Measurements from ENCODE around the gene SLC26A9. TPM values are rescaled to one million over a fixed set of nuclear protein-coding genes. Genes with fewer than 3 reads are reported as not detected.

The SLC26A9 gene, protein sequence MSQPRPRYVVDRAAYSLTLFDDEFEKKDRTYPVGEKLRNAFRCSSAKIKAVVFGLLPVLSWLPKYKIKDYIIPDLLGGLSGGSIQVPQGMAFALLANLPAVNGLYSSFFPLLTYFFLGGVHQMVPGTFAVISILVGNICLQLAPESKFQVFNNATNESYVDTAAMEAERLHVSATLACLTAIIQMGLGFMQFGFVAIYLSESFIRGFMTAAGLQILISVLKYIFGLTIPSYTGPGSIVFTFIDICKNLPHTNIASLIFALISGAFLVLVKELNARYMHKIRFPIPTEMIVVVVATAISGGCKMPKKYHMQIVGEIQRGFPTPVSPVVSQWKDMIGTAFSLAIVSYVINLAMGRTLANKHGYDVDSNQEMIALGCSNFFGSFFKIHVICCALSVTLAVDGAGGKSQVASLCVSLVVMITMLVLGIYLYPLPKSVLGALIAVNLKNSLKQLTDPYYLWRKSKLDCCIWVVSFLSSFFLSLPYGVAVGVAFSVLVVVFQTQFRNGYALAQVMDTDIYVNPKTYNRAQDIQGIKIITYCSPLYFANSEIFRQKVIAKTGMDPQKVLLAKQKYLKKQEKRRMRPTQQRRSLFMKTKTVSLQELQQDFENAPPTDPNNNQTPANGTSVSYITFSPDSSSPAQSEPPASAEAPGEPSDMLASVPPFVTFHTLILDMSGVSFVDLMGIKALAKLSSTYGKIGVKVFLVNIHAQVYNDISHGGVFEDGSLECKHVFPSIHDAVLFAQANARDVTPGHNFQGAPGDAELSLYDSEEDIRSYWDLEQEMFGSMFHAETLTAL
- total RNA-seq (2014; rRNA removed; shearing (Covaris generic)): not detected in 2 replicates
- polyA plus RNA-seq (2016; fragmentation: Nextera tagmentation; extraction: Ambion mirVana): not detected in 2 replicates
- long read RNA-seq: 0 reads

GRCh38 chr1:205943245-205943644, at the start of gene SLC26A9:
Gene SLC26A9, minus strand, starts transcription at chr1:205943456. Its CDS starts 7,636 bp downstream, at chr1:205935820.
- ATAC-seq (no peak), DNase-seq (ENCODE audit: low spot score) (no peak)
- TF ChIP-seq NANOG (IDR thresholded peaks at IDR 0.05; ENCODE audit: borderline replicate concordance): no peak
- peaks cover 5% of the 10 kb centered on the region; the same call in 1 of the 2 replicates for H3K9me2 ChIP-seq (ENCODE audit: insufficient read depth)
- H3K4me1 Mint-ChIP-seq: peaks cover 22% of the 10 kb centered on the region
- H3F3A ChIP-seq (replicated peaks; ENCODE audit: low read depth): no peaks in the 10 kb centered on the region
- no peaks in the 10 kb centered on the region for H3K79me2 ChIP-seq (replicated peaks; ENCODE audit: insufficient read depth)
- no peak within 1 kb of the TSS for H3K27ac Mint-ChIP-seq
- no peak within 1 kb of the TSS for H2AFZ ChIP-seq
- H3K9me3 Mint-ChIP-seq: no peaks in the 10 kb centered on the region; the same call in 2 of the 3 replicates
- no peaks in the 10 kb centered on the region for H3K36me3 Mint-ChIP-seq (ENCODE audit: low read depth)
- H3K4me1 ChIP-seq (ENCODE audit: insufficient read depth): peaks cover 11% of the 10 kb centered on the region
- no peak within 1 kb of the TSS for H3K4me3 ChIP-seq
- H3K27me3 Mint-ChIP-seq (ENCODE audit: insufficient read depth, low read depth, poor library complexity): peaks cover 17% of the 10 kb centered on the region
- H3K27ac ChIP-seq (ENCODE audit: low read depth): no peak within 1 kb of the TSS
- H3K36me3 ChIP-seq (ENCODE audit: insufficient read depth): no peaks in the 10 kb centered on the region
- no peak within 1 kb of the TSS for H3K4me3 Mint-ChIP-seq
- H3K4me2 ChIP-seq: no peak within 1 kb of the TSS
- no peaks in the 10 kb centered on the region for H4K20me1 ChIP-seq (replicated peaks; ENCODE audit: insufficient read depth)
- H3K27me3 ChIP-seq (ENCODE audit: insufficient read depth): no peaks in the 10 kb centered on the region

- no peak overlapping the region for H3K27ac ChIP-seq (ENCODE audit: low read depth)
- no peaks in the 10 kb centered on the region for H3K79me2 ChIP-seq (replicated peaks; ENCODE audit: insufficient read depth)
- DNase-seq (ENCODE audit: low spot score): no peak
- Mint-ChIP-seq H3K4me3 (no peak overlapping the region), H3K27ac (no peak overlapping the region), H3K27me3 (ENCODE audit: insufficient read depth, low read depth, poor library complexity) (peaks cover 16% of the 10 kb centered on the region), H3K4me1 (peaks cover 15% of the 10 kb centered on the region; the same call in 2 of the 3 replicates), H3K36me3 (ENCODE audit: low read depth) (no peaks in the 10 kb centered on the region), H3K9me3 (no peaks in the 10 kb centered on the region)
- no peak overlapping the region for H3K4me3 ChIP-seq
- no peaks in the 10 kb centered on the region for H3K36me3 ChIP-seq (ENCODE audit: insufficient read depth)
- no peaks in the 10 kb centered on the region; the same call in 1 of the 2 replicates for H4K20me1 ChIP-seq (replicated peaks; ENCODE audit: insufficient read depth)
- H3F3A ChIP-seq (replicated peaks; ENCODE audit: low read depth): no peaks in the 10 kb centered on the region
- no peak overlapping the region for H2AFZ ChIP-seq
- no peak overlapping the region for H3K4me2 ChIP-seq
- H3K4me1 ChIP-seq (ENCODE audit: insufficient read depth): 0 out of 2 replicates have a peak, but pooled peaks cover 19% of the 10 kb centered on the region
- ATAC-seq: no peak
- H3K27me3 ChIP-seq (ENCODE audit: insufficient read depth): peaks cover 6% of the 10 kb centered on the region; the same call in 1 of the 2 replicates
- H3K9me2 ChIP-seq (ENCODE audit: insufficient read depth): peaks cover 5% of the 10 kb centered on the region; the same call in 1 of the 2 replicates
- no peak for TF ChIP-seq JUNB (IDR thresholded peaks at IDR 0.05; ENCODE audit: unreplicated experiment)
- TF ChIP-seq EZH2phosphoT487 (IDR thresholded peaks at IDR 0.05; ENCODE audit: unreplicated experiment): no peak
- TF ChIP-seq ZNF331 (CRISPR knock-in tag; IDR thresholded peaks at IDR 0.05; ENCODE audit: low read depth): no peak
- TF ChIP-seq EZH2 (IDR thresholded peaks at IDR 0.05; ENCODE audit: low read depth, unreplicated experiment): no peak
- TF ChIP-seq NANOG (IDR thresholded peaks at IDR 0.05; ENCODE audit: borderline replicate concordance): no peak
- TF ChIP-seq, protein P1, sequence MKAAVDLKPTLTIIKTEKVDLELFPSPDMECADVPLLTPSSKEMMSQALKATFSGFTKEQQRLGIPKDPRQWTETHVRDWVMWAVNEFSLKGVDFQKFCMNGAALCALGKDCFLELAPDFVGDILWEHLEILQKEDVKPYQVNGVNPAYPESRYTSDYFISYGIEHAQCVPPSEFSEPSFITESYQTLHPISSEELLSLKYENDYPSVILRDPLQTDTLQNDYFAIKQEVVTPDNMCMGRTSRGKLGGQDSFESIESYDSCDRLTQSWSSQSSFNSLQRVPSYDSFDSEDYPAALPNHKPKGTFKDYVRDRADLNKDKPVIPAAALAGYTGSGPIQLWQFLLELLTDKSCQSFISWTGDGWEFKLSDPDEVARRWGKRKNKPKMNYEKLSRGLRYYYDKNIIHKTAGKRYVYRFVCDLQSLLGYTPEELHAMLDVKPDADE (IDR thresholded peaks at IDR 0.05): no peak
- no peak for TF ChIP-seq POLR2AphosphoS5 (IDR thresholded peaks at IDR 0.05; ENCODE audit: low read depth)
These were observed 49.1 kb upstream of the SLC26A9 start for GRCh38 chr1:205992218-205992882.

Data from GM23338 (cell line).